Stimulated activated CD8-positive, alpha-beta memory T cell treated with anti-CD3 and anti-CD28 coated beads, Interleukin-12 subunit alpha, Interleukin-12 subunit beta, amount 100 ng/mL, for 1 hour (primary cell): ENCODE measurements around the gene FKBP1C.
"Not testable (repeated sequence)": the region's sequence is repeated elsewhere in the genome, so short reads cannot be mapped to it uniquely, and the experiment has no call there.

ENCODE experiments used
- DNase-seq: peaks from one replicate; pipeline ENCODE4 v3.0.0-alpha.2; 2020; ENCODE audit warnings: low read depth

FKBP1C gene

GRCh38 chr6:63211343-63211742 lies at the start of gene FKBP1C:
FKBP1C (plus strand) TSS chr6:63211469.
- DNase-seq, result not testable (repeated sequence)

GRCh38 chr6:63164047-63164803 lies 47.0 kb upstream of the FKBP1C start:
- not testable (repeated sequence) for DNase-seq

GRCh38 chr6:63174173-63174572 lies 37.1 kb upstream of the FKBP1C start:
- no peak for DNase-seq

- no peak for DNase-seq
Measured at GRCh38 chr6:63176181-63176580, 35.1 kb upstream of the FKBP1C start.

GRCh38 chr6:63180367-63180766 lies 30.9 kb upstream of the FKBP1C start:
- no peak for DNase-seq

GRCh38 chr6:63186970-63187369 lies 24.3 kb upstream of the FKBP1C start:
- DNase-seq, result no peak

GRCh38 chr6:63188828-63189227 lies 22.4 kb upstream of the FKBP1C start:
- DNase-seq, result no peak

- DNase-seq, result no peak
Measured at GRCh38 chr6:63193324-63193723, 17.9 kb upstream of the FKBP1C start.

- DNase-seq, result no peak
Measured at GRCh38 chr6:63197741-63198140, 13.5 kb upstream of the FKBP1C start.

GRCh38 chr6:63213325-63213724 lies 2.1 kb downstream of the FKBP1C start:
- no peak for DNase-seq

GRCh38 chr6:63214816-63215215 lies 3.5 kb downstream of the FKBP1C start:
- no peak for DNase-seq

- no peak for DNase-seq
Measured at GRCh38 chr6:63224179-63224578, 12.9 kb downstream of the FKBP1C start.

- not testable (repeated sequence) for DNase-seq
Measured at GRCh38 chr6:63225987-63226386, 14.7 kb downstream of the FKBP1C start.

GRCh38 chr6:63227928-63228894 lies 16.9 kb downstream of the FKBP1C start:
- not testable (repeated sequence) for DNase-seq

GRCh38 chr6:63230027-63230426 lies 18.8 kb downstream of the FKBP1C start:
- DNase-seq, result not testable (repeated sequence)

GRCh38 chr6:63230511-63230910 lies 19.2 kb downstream of the FKBP1C start:
- not testable (repeated sequence) for DNase-seq

GRCh38 chr6:63236398-63236817 lies 25.1 kb downstream of the FKBP1C start:
- DNase-seq, result no peak

GRCh38 chr6:63245420-63245819 lies 34.2 kb downstream of the FKBP1C start:
- DNase-seq, result no peak

GRCh38 chr6:63245909-63246308 lies 34.6 kb downstream of the FKBP1C start:
- no peak for DNase-seq

- no peak for DNase-seq
Measured at GRCh38 chr6:63246581-63246980, 35.3 kb downstream of the FKBP1C start.

GRCh38 chr6:63249875-63250482 lies 38.7 kb downstream of the FKBP1C start:
- DNase-seq, result no peak

GRCh38 chr6:63259153-63259552 lies 47.9 kb downstream of the FKBP1C start:
- DNase-seq, result no peak
